HepG2 (cell line): ENCODE measurements around the gene TMEM131. TPM values are rescaled to one million over a fixed set of nuclear protein-coding genes. Genes with fewer than 3 reads are reported as not detected.

ENCODE experiments used
- FOXO1 ChIP-seq: sonication (generic); formaldehyde crosslinking; IDR thresholded peaks from 2 replicates; pipeline ENCODE4 v1.4.0; 2020; ENCODE audit warnings: missing genetic modification reagents
- HNF4A ChIP-seq: sonication (generic); formaldehyde crosslinking; IDR thresholded peaks from 2 replicates; pipeline ENCODE4 v1.4.0; 2020; ENCODE audit warnings: missing genetic modification reagents
- KDM2A ChIP-seq: sonication (generic); formaldehyde crosslinking; IDR thresholded peaks from 2 replicates; pipeline ENCODE4 v1.4.0; 2020; ENCODE audit warnings: low read depth, missing genetic modification reagents, borderline replicate concordance
- MED1 ChIP-seq: sonication (generic); formaldehyde crosslinking; IDR thresholded peaks from 2 replicates; pipeline ENCODE4 v1.4.0; 2020; ENCODE audit warnings: missing genetic modification reagents
- MIER2 ChIP-seq: IDR thresholded peaks from 2 replicates; pipeline ENCODE4 v1.6.1; 2016; ENCODE audit warnings: missing biosample characterization, missing genetic modification reagents
- PLRG1 ChIP-seq: fragments of 450-650 bp; conservative IDR thresholded peaks from 2 replicates; pipeline ENCODE4 v1.6.1; 2016
- RCOR2 ChIP-seq: IDR thresholded peaks from 2 replicates; pipeline ENCODE4 v1.6.1; 2016; ENCODE audit warnings: missing biosample characterization, missing genetic modification reagents
- RNF2 ChIP-seq: fragments of 450-650 bp; conservative IDR thresholded peaks from 2 replicates; pipeline ENCODE4 v1.6.1; 2016; ENCODE audit warnings: low read depth
- SALL1 ChIP-seq: sonication (generic); formaldehyde crosslinking; IDR thresholded peaks from 2 replicates; pipeline ENCODE4 v1.8.0; 2022; ENCODE audit warnings: mild to moderate bottlenecking, missing genetic modification reagents
- SPEN ChIP-seq: sonication (generic); formaldehyde crosslinking; IDR thresholded peaks from 2 replicates; pipeline ENCODE4 v1.5.1; 2020; ENCODE audit warnings: low read depth, mild to moderate bottlenecking, missing genetic modification reagents
- ZFX ChIP-seq: sonication (generic); formaldehyde crosslinking; IDR thresholded peaks from 2 replicates; pipeline ENCODE4 v1.4.0; 2020; ENCODE audit warnings: mild to moderate bottlenecking, low read depth, missing genetic modification reagents, moderate library complexity
- ZNF232 ChIP-seq: sonication (generic); formaldehyde crosslinking; IDR thresholded peaks from 2 replicates; pipeline ENCODE4 v1.4.0; 2020; ENCODE audit warnings: missing genetic modification reagents, borderline replicate concordance
- ZNF331 ChIP-seq: sonication (generic); formaldehyde crosslinking; IDR thresholded peaks from 2 replicates; pipeline ENCODE4 v1.4.0; 2020; ENCODE audit warnings: missing genetic modification reagents
- ZNF547 ChIP-seq: sonication (generic); formaldehyde crosslinking; IDR thresholded peaks from 2 replicates; pipeline ENCODE4 v1.5.1; 2020; ENCODE audit warnings: mild to moderate bottlenecking, missing genetic modification reagents
- polyA plus RNA-seq, 8 experiments: library from polyadenylated mRNA; depleted of rRNA in 3 of 8; stranded (reverse) in 7 of 8; unstranded in 1 of 8; fragments of >200 nt; fragmentation: Illumina TruSeq in 4 of 8; extraction: Trizol in 4 of 8; gene quantifications; 2 replicates each; pipeline versions ENCODE4 v1.2.1 to v1.2.3, GENCODE V29; 2011 to 2016; ENCODE audit warnings: low read depth in 4 of 8, missing spikeins in 1 of 8, mixed read lengths in 1 of 8; ENCODE audit not compliant: insufficient read depth in 1 of 8
- total RNA-seq, 5 experiments: library from RNA; depleted of rRNA; stranded (reverse); fragments of >200 nt; fragmentation: Illumina TruSeq; extraction: Trizol; gene quantifications; 2 replicates each; pipeline ENCODE4 v1.2.3, GENCODE V29; 2016; ENCODE audit warnings: low read depth in 1 of 5
- TF ChIP-seq, protein P1 (sequence below): IDR thresholded peaks from 2 replicates; pipeline ENCODE4 v1.6.1; 2016; ENCODE audit warnings: missing genetic modification reagents, missing compliant biosample characterization
- TF ChIP-seq, protein P2 (sequence below): sonication (generic); formaldehyde crosslinking; IDR thresholded peaks from 2 replicates; pipeline ENCODE4 v1.5.1; 2020; ENCODE audit warnings: missing genetic modification reagents, mild to moderate bottlenecking, borderline replicate concordance
- TF ChIP-seq, protein P3 (sequence below): sonication (generic); formaldehyde crosslinking; IDR thresholded peaks from 2 replicates; pipeline ENCODE4 v1.4.0; 2020; ENCODE audit warnings: missing genetic modification reagents
- TF ChIP-seq, protein P4 (sequence below): IDR thresholded peaks from 2 replicates; pipeline ENCODE4 v1.6.1; 2016; ENCODE audit warnings: missing compliant biosample characterization, missing genetic modification reagents, borderline replicate concordance
- TF ChIP-seq, protein P5 (sequence below), 2 experiments: sonication (generic) in 1 of 2; formaldehyde crosslinking in 1 of 2; IDR thresholded peaks; 2 replicates each; pipeline versions ENCODE4 v1.4.0 to v1.6.1; 2018 to 2020; ENCODE audit warnings: missing genetic modification reagents in 2 of 2, borderline replicate concordance in 1 of 2, low read depth in 1 of 2, mild to moderate bottlenecking in 1 of 2, missing biosample characterization in 1 of 2
- TF ChIP-seq, protein P6 (sequence below): sonication (generic); formaldehyde crosslinking; IDR thresholded peaks from 2 replicates; pipeline ENCODE4 v1.5.0; 2020; ENCODE audit warnings: missing genetic modification reagents

The TMEM131 gene
- total and polyA plus RNA-seq, 2 of the 13 experiments (the other 11 are each of a cell fraction or from before 2014, with no cell fraction given) = 17.9 to 19.5 TPM

DNA sequence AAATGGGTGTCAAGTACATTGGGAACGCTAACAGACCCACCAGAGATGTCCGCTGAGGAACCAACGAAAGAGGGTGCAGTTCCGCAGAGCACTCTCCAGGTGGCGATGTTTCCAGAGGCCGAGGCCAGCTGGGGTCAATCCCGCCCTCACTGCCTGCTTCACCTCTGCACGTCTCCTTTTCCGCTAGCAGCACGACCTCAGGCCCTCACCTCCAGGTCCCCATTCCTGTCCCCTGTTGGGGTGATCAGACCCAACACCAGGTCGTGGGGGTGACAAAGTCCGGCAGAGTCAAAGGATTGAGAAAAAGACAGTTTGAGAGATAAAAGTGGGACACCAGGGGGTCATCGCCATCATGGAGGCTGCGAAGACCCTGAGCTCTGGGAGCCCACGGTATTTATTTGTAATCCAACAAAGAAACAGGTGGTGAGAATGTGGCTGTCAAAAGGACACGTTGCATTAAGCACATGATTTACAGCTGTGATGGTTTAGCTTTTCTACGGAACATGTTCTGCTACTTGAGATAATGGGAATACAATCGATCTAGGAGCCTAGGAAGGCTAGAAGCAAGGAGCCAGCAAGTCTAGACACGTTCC lies 255.1 kb downstream of the TMEM131 start (continued):
- TF ChIP-seq MIER2 (0 out of 2 replicates have a peak, but pooled peaks have one; percentile 14), HNF4A (0 out of 2 replicates have a peak, but pooled peaks have one; percentile 19), ZFX (CRISPR knock-in tag) (peak; percentile 51), ZNF547 (CRISPR knock-in tag) (peak; percentile 69; the same call in 1 of the 2 replicates), RNF2 (0 out of 2 replicates have a peak, but pooled peaks have one; percentile 21), RCOR2 (CRISPR knock-in tag) (0 out of 2 replicates have a peak, but pooled peaks have one; percentile 12), PLRG1 (no peak), SPEN (CRISPR knock-in tag) (0 out of 2 replicates have a peak, but pooled peaks have one; percentile 24), KDM2A (peak; percentile 71; the same call in 1 of the 2 replicates), ZNF331 (CRISPR knock-in tag) (peak; percentile 45; the same call in 1 of the 2 replicates), FOXO1 (CRISPR knock-in tag) (0 out of 2 replicates have a peak, but pooled peaks have one; percentile 15), ZNF232 (CRISPR knock-in tag) (0 out of 2 replicates have a peak, but pooled peaks have one; percentile 53), SALL1 (CRISPR knock-in tag) (peak; percentile 40; the same call in 1 of the 2 replicates), MED1 (CRISPR knock-in tag) (peak; percentile 31; the same call in 1 of the 2 replicates)
- TF ChIP-seq, protein P1, sequence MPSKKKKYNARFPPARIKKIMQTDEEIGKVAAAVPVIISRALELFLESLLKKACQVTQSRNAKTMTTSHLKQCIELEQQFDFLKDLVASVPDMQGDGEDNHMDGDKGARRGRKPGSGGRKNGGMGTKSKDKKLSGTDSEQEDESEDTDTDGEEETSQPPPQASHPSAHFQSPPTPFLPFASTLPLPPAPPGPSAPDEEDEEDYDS (CRISPR knock-in tag) = no peak
- TF ChIP-seq, protein P2, sequence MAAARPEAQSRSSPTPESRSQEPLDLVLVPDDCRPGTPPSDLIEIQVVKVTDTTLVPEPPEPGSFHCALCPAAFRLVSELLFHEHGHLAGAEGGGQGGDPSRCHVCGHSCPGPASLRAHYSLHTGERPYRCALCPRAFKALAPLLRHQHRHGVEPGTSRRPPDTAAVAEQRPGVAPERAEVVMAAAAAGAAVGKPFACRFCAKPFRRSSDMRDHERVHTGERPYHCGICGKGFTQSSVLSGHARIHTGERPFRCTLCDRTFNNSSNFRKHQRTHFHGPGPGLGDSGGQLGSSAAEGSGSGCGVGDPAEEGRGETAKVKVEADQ (CRISPR knock-in tag) = peak; percentile 53; the same call in 1 of the 2 replicates
- TF ChIP-seq, protein P3, sequence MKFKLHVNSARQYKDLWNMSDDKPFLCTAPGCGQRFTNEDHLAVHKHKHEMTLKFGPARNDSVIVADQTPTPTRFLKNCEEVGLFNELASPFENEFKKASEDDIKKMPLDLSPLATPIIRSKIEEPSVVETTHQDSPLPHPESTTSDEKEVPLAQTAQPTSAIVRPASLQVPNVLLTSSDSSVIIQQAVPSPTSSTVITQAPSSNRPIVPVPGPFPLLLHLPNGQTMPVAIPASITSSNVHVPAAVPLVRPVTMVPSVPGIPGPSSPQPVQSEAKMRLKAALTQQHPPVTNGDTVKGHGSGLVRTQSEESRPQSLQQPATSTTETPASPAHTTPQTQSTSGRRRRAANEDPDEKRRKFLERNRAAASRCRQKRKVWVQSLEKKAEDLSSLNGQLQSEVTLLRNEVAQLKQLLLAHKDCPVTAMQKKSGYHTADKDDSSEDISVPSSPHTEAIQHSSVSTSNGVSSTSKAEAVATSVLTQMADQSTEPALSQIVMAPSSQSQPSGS (CRISPR knock-in tag) = 0 out of 2 replicates have a peak, but pooled peaks have one; percentile 36
- TF ChIP-seq, protein P4, sequence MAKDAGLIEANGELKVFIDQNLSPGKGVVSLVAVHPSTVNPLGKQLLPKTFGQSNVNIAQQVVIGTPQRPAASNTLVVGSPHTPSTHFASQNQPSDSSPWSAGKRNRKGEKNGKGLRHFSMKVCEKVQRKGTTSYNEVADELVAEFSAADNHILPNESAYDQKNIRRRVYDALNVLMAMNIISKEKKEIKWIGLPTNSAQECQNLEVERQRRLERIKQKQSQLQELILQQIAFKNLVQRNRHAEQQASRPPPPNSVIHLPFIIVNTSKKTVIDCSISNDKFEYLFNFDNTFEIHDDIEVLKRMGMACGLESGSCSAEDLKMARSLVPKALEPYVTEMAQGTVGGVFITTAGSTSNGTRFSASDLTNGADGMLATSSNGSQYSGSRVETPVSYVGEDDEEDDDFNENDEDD = peak; percentile 66; the same call in 1 of the 2 replicates
- TF ChIP-seq, protein P5, sequence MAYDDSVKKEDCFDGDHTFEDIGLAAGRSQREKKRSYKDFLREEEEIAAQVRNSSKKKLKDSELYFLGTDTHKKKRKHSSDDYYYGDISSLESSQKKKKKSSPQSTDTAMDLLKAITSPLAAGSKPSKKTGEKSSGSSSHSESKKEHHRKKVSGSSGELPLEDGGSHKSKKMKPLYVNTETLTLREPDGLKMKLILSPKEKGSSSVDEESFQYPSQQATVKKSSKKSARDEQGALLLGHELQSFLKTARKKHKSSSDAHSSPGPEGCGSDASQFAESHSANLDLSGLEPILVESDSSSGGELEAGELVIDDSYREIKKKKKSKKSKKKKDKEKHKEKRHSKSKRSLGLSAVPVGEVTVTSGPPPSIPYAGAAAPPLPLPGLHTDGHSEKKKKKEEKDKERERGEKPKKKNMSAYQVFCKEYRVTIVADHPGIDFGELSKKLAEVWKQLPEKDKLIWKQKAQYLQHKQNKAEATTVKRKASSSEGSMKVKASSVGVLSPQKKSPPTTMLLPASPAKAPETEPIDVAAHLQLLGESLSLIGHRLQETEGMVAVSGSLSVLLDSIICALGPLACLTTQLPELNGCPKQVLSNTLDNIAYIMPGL (CRISPR knock-in tag; IDR thresholded peaks at IDR 0.05; ENCODE audit: borderline replicate concordance in 1 of 2, low read depth in 1 of 2) = peak; percentile 71 to 78; a peak in 3 of 4 replicates
- TF ChIP-seq, protein P6, sequence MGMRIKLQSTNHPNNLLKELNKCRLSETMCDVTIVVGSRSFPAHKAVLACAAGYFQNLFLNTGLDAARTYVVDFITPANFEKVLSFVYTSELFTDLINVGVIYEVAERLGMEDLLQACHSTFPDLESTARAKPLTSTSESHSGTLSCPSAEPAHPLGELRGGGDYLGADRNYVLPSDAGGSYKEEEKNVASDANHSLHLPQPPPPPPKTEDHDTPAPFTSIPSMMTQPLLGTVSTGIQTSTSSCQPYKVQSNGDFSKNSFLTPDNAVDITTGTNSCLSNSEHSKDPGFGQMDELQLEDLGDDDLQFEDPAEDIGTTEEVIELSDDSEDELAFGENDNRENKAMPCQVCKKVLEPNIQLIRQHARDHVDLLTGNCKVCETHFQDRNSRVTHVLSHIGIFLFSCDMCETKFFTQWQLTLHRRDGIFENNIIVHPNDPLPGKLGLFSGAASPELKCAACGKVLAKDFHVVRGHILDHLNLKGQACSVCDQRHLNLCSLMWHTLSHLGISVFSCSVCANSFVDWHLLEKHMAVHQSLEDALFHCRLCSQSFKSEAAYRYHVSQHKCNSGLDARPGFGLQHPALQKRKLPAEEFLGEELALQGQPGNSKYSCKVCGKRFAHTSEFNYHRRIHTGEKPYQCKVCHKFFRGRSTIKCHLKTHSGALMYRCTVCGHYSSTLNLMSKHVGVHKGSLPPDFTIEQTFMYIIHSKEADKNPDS (CRISPR knock-in tag) = 0 out of 2 replicates have a peak, but pooled peaks have one; percentile 49
